HG02970 (cell line): ENCODE measurements around the gene GKN1.
"Not testable (repeated sequence)": the region's sequence is repeated elsewhere in the genome, so short reads cannot be mapped to it uniquely, and the experiment has no call there.

Experiments used
- ATAC-seq: cut with Tn5 transposase; IDR thresholded peaks from one replicate; pipeline ENCODE4 v1.9.1; 2021; ENCODE audit warnings: mild to moderate bottlenecking, moderate library complexity, moderate number of reproducible peaks; ENCODE audit not compliant: unreplicated experiment, low FRiP score

Gene GKN1

DNA sequence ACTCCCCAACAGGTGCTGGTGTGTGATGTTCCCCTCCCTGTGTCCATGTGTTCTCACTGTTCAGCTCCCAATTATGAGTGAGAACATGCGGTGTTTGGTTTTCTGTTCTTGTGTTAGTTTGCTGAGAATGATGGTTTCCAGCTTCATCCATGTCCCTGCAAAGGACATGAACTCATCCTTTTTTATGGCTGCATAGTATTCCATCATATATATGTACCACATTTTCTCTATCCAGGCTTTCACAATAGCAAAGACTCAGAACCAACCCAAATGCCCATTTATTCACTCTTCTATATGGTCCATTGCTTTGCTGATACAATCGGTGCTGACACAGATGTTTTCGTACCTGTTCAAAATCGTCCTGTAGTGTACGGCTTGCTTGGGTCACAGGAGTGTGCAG is 19.0 kb upstream of the GKN1 start:
- not testable (repeated sequence) for ATAC-seq

GRCh38 chr2:68959001-68959400 is 15.4 kb upstream of the GKN1 start:
- no peak for ATAC-seq

DNA sequence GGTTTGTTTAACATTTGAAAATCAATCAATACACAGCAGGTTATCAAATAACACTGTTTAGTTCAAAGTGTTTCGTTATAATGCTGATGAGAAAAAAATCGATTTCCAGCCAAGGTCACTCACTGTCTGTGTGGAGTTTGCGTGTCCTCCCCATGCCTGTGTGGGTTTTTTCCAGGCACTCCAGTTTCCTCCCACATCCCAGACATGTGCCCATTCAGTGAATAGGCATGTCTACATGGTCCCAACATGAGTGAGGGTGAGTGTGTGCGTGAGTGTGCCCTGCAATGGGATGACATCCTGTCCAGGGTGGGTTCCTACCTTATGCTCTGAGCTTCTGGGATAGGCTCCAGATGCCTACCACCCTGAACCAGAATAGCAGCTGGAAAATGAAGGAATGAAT is 13.1 kb upstream of the GKN1 start:
- no peak for ATAC-seq

GRCh38 chr2:68964282-68964681 is 10.2 kb upstream of the GKN1 start:
- ATAC-seq, result no peak

GRCh38 chr2:68968221-68968620 is 6.2 kb upstream of the GKN1 start:
- no peak for ATAC-seq

- ATAC-seq, result no peak
These were observed 4.5 kb upstream of the GKN1 start for GRCh38 chr2:68969736-68970490.

GRCh38 chr2:68970566-68971265 is 3.7 kb upstream of the GKN1 start:
- no peak for ATAC-seq

DNA sequence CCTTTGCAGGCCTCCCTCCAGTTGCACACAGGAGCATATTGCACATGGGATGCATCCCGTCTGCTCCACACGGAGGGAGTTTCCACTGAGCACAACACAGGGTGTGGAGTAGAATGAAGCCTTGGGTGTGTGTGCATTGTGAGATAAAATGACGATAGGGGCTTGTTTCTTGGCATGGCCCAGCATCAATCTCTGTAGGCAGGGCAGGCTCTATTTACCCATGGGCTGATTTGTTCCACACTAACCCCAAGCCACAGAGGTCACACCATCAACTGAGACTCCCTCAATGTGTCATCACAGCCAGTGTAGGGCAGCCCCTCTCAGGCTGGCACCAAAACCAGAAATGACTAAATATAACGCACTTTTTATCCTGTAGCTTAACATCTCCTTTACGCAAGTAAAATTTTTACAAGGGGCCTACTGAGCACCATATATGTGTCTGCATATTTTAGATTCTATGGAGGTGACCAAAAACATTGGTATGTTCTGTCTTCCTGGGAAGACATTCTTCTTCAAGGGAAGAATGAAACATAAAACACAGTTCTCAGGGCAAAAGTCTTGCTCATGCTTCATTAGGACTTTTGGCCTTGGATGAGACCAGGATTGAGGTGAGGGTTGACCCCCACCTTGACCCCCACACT is 2.7 kb upstream of the GKN1 start:
- ATAC-seq, result no peak

- no peak for ATAC-seq
These were observed 670 bp downstream of the GKN1 start for GRCh38 chr2:68974946-68975665.

- ATAC-seq, result no peak
These were observed 1.4 kb downstream of the GKN1 start for GRCh38 chr2:68975844-68976243.

GRCh38 chr2:68977453-68977852 is 3.0 kb downstream of the GKN1 start:
- ATAC-seq, result no peak

DNA sequence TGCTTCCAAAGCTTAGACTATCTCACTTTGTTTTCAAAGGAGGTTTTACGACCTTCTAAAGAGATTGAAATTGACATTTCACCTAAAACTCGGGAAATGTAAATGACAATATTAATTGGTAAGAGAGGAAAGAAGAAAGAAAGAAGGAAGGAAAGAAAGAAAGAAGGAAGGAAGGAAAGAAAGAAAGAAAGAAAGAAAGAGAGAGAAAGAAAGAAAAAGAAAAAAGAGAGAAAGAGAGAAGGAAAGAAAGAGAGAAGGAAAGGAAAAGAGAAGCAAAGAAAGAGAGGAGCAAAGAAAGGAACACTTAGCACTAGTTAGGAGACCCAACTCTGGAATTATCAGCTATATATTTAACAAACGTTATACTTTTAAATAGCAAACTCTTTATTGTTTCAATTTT is 3.7 kb downstream of the GKN1 start:
- no peak for ATAC-seq

- no peak for ATAC-seq
These were observed 6.5 kb downstream of the GKN1 start for GRCh38 chr2:68980956-68981355.

DNA sequence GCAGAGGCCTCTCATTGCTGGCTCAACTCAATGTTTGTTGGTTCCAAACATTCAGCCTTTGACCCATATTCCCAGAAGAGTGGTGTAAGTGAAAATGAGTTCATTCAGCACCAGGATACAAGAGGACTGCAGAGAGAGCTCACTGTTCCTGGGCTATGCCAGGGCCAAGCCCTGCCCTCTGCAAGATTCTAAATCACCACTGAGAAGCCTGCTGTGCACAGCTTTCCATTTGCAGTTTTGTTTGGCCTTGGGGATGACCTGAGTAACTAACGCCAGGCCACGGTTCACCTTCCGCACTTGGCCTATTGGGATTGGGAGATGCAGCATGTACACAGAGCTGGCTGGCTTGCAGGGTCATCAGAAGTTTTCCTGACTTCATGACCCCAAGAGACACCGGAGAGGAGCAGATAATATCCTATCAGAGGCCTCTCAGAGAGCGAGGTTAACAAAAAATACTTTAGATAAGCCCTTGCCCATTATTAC is 12.6 kb downstream of the GKN1 start:
- no peak for ATAC-seq

DNA sequence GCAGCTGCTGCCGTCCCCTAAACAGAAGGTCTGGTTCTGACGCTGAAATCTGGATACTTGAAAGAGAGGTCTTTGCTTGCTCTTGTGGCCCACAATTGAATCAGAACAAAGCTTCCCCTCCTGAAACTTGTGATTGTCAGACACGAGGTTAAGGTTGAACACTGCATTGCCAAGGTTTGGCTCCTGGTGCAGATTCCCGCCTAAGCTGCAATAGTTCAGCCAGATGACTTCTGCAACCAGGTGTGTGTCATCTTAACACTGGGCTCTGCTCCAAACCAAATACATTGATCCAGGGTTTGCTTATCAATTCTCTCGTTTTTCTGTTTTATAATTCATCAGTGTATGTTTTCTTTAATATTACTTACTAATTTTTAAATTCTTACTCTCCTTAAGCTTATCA is 14.6 kb downstream of the GKN1 start:
- no peak for ATAC-seq

DNA sequence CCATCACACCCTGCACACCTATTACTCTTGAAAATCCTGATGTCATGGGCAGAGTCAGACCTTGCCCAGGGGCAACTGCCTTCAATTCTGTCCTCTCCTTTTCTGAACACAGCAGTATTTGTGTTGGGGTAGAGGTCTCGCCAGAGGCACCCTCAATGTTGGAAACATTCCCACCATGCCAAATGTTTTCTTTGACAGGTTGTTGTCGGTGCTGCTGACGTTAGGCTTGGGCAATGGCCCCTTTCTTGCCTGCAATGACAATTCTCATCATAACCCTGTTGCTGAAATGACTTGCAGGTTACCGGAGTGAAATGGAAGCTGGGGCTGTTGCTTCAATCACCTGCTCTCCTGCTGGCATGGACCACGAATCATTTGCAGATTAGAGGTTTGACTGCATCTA is 17.9 kb downstream of the GKN1 start:
- no peak for ATAC-seq

- no peak for ATAC-seq
These were observed 18.5 kb downstream of the GKN1 start for GRCh38 chr2:68992933-68993332.

DNA sequence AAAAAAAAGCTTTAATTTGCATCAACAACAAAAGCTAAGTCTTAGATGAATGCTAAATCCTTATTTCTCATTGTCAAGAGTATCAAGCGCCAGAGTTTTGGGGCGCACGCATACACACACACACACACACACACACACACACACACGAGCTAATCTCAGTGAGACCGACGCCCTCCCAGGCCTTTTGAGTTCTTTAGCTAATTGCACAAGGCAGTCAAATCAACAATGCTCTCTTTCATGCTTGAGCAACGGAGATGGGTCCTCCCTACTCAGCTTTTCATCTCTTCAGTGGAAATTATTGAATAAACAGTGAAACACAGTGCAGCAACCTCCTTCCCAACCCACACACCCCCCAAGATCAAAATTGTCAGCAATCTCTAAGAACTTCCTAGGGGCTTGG is 19.2 kb downstream of the GKN1 start:
- no peak for ATAC-seq

DNA sequence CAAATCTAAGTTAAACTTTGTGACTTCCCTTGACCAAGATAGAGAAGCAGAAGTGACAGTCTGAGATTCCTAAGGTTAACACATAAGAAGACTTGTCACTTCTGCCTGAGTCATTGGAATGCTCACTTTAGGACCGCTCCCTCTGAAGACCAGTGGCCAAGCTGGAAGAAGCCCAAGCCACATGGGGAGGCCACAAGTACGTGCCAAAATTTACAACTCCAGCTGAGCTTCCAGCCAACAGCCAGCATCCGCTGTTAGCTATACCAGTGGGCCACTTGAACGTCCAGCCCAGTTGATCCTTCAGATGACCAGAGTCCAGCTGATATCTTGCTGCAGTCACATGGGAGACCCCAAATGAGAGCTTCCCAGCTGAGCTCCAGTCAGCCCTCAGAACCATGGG is 20.4 kb downstream of the GKN1 start:
- no peak for ATAC-seq

GRCh38 chr2:68995916-68996315 is 21.5 kb downstream of the GKN1 start:
- no peak for ATAC-seq

DNA sequence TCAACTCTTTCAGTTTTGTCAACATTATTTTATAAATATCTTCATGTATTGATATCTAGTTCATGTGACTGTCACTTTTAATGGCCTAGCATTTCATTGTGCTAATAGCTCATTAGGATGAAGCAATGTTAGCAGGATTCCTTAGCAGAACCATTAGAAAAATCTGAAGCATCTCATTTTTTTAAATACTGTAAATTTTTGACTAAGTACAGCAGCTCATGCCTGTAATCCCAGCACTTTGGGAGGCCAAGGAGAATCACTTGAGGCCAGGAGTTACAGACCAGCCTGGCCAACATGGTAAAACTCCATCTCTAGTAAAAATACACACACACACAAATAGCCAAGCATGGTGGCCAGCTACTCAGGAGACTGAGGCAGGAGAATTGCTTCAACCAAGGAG is 23.0 kb downstream of the GKN1 start:
- ATAC-seq, result no peak
